Right atrium auricular region (tissue), 2 donors: Measurements from ENCODE around the gene CHN2. TPM values are rescaled to one million over a fixed set of nuclear protein-coding genes. Genes with fewer than 3 reads are reported as not detected.

Source experiments
- DNase-seq: peaks from one replicate; pipeline ENCODE4 v3.0.0-alpha.2; 2019; ENCODE audit warnings: low spot score
- H3K27ac ChIP-seq, 2 donors: fragments of 200-600 bp; sonication (generic); 1 replicate in 1 of 2; 2 replicates in 1 of 2; pipeline ENCODE4 v1.5.1; 2016 to 2019
- H3K27me3 ChIP-seq, 2 donors: fragments of 200-600 bp; sonication (generic); one replicate each; pipeline versions ENCODE4 v1.5.1 to v1.6.0; 2017 to 2019
- H3K36me3 ChIP-seq: fragments of 200-600 bp; sonication (generic); one replicate; pipeline ENCODE4 v1.5.1; 2016
- H3K4me1 ChIP-seq, 2 donors: fragments of 200-600 bp; sonication (generic); one replicate each; pipeline versions ENCODE4 v1.5.1 to v1.6.0; 2017 to 2019
- H3K4me3 ChIP-seq, 2 donors: fragments of 200-600 bp; sonication (generic); 1 replicate in 1 of 2; 2 replicates in 1 of 2; pipeline ENCODE4 v1.5.1; 2017 to 2019; ENCODE audit warnings: mild to moderate bottlenecking in 1 of 2, moderate library complexity in 1 of 2
- H3K9me3 ChIP-seq, 2 donors: fragments of 200-600 bp; sonication (generic); one replicate each; pipeline ENCODE4 v1.5.1; 2019
- CTCF ChIP-seq, 2 donors: fragments of 200-600 bp; sonication (generic); IDR thresholded peaks; one replicate each; pipeline ENCODE4 v1.5.1; 2019; ENCODE audit warnings: antibody characterized with exemption in 2 of 2
- total RNA-seq, 2 donors: library from RNA; depleted of rRNA; stranded (reverse); fragments of >200 nt; gene quantifications; one replicate each; pipeline ENCODE4 v1.1.0, GENCODE V29; 2016

CHN2 gene
- total RNA-seq, 2 donors from 2014 or later, result 2.7 to 6.6 TPM

- H3K4me1 ChIP-seq, result no peaks in the 10 kb centered on the region
- TF ChIP-seq CTCF (IDR thresholded peaks at IDR 0.05), result no peak
- DNase-seq, result peak; percentile 67
- peak overlapping the region; percentile 59 to 65 for H3K27ac ChIP-seq
- H3K9me3 ChIP-seq, result no peaks in the 10 kb centered on the region
- no peaks in the 10 kb centered on the region for H3K27me3 ChIP-seq
- H3K36me3 ChIP-seq, result no peaks in the 10 kb centered on the region
- peak overlapping the region; percentile 17 to 20 for H3K4me3 ChIP-seq
Measured at GRCh38 chr7:29480451-29480850, 285.9 kb downstream of the CHN2 start.

GRCh38 chr7:29480934-29481651 is 286.5 kb downstream of the CHN2 start:
- Histone ChIP-seq H3K36me3 (no peaks in the 10 kb centered on the region), H3K4me3 (peak overlapping the region; percentile 17 to 20), H3K4me1 (no peaks in the 10 kb centered on the region), H3K27me3 (no peaks in the 10 kb centered on the region), H3K9me3 (no peaks in the 10 kb centered on the region), H3K27ac (peak overlapping the region; percentile 54 to 65)
- DNase-seq, result no peak
- TF ChIP-seq CTCF (IDR thresholded peaks at IDR 0.05), result no peak

DNA sequence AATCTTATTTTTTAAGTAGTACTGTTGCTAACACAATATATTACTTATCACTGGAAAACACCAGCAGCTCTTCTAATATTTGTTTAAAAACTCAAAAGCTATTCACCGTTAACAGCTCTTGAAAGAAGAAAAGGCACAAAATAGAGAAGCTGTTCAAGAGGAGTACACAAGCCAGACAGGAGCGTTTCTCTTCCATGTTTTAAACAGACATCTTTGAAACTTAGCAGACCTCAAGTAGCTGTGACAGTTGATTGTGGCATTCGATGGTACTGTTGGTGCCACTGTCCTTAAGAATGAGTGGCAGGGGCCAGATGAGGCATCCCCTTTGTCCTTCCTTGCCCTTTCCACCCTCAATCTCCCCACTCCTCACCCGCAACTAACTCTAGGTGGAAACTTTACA is 287.5 kb downstream of the CHN2 start:
- Histone ChIP-seq H3K4me3 (no peak overlapping the region), H3K27me3 (no peaks in the 10 kb centered on the region), H3K36me3 (no peaks in the 10 kb centered on the region), H3K4me1 (no peaks in the 10 kb centered on the region), H3K9me3 (no peaks in the 10 kb centered on the region), H3K27ac (peak overlapping the region in 1 of 2 donors; percentile 21)
- no peak for DNase-seq
- no peak for TF ChIP-seq CTCF (IDR thresholded peaks at IDR 0.05)

GRCh38 chr7:29483219-29484104 is 288.9 kb downstream of the CHN2 start:
- Histone ChIP-seq H3K4me1 (no peaks in the 10 kb centered on the region), H3K27me3 (no peaks in the 10 kb centered on the region), H3K9me3 (no peaks in the 10 kb centered on the region), H3K27ac (peak overlapping the region in 1 of 2 donors; percentile 48), H3K4me3 (no peak overlapping the region), H3K36me3 (no peaks in the 10 kb centered on the region)
- no peak for DNase-seq
- no peak for TF ChIP-seq CTCF (IDR thresholded peaks at IDR 0.05)

GRCh38 chr7:29484280-29484679 is 289.7 kb downstream of the CHN2 start:
- peak overlapping the region in 1 of 2 donors; percentile 48 for H3K27ac ChIP-seq

More at GRCh38 chr7:29484280-29484679, 289.7 kb downstream of the CHN2 start:
- Histone ChIP-seq H3K36me3 (no peaks in the 10 kb centered on the region), H3K4me1 (no peaks in the 10 kb centered on the region), H3K27me3 (no peaks in the 10 kb centered on the region), H3K4me3 (no peak overlapping the region), H3K9me3 (no peaks in the 10 kb centered on the region)
- DNase-seq, result no peak
- no peak for TF ChIP-seq CTCF (IDR thresholded peaks at IDR 0.05)
